GM23338 (cell line): ENCODE results near the gene TVP23A. TPM values are rescaled to one million over a fixed set of nuclear protein-coding genes. Genes with fewer than 3 reads are reported as not detected.

ENCODE experiments used
- ATAC-seq: fragments of 200-7000 bp; cut with Tn5 transposase; 3 replicates; pipeline ENCODE4 v1.9.1; 2020
- DNase-seq: peaks from one replicate; pipeline ENCODE4 v3.0.0-alpha.2; 2015; ENCODE audit warnings: low spot score
- H2AFZ ChIP-seq: fragments of 200-600 bp; sonication (generic); 2 replicates; pipeline ENCODE4 v1.8.0; 2016; ENCODE audit warnings: antibody characterized with exemption, mild to moderate bottlenecking, moderate library complexity
- H3F3A ChIP-seq: fragments of 200-600 bp; sonication (generic); replicated peaks from 2 replicates; pipeline ENCODE4 v1.8.0; 2017; ENCODE audit warnings: antibody characterized with exemption, mixed run types, low read depth
- H3K27ac ChIP-seq: fragments of 200-600 bp; sonication (generic); 2 replicates; pipeline ENCODE4 v1.6.1; 2016; ENCODE audit warnings: low read depth
- H3K27me3 ChIP-seq: fragments of 200-600 bp; sonication (generic); 2 replicates; pipeline ENCODE4 v1.8.0; 2016; ENCODE audit warnings: mild to moderate bottlenecking, mixed run types, moderate library complexity; ENCODE audit not compliant: insufficient read depth
- H3K36me3 ChIP-seq: fragments of 200-600 bp; sonication (generic); 2 replicates; pipeline ENCODE4 v1.8.0; 2016; ENCODE audit warnings: mild to moderate bottlenecking; ENCODE audit not compliant: insufficient read depth
- H3K4me1 ChIP-seq: fragments of 200-600 bp; sonication (generic); 2 replicates; pipeline ENCODE4 v1.8.0; 2016; ENCODE audit warnings: mild to moderate bottlenecking, moderate library complexity; ENCODE audit not compliant: insufficient read depth
- H3K4me2 ChIP-seq: fragments of 200-600 bp; sonication (generic); 2 replicates; pipeline ENCODE4 v1.7.1; 2017; ENCODE audit warnings: mixed run types
- H3K4me3 ChIP-seq: fragments of 200-600 bp; sonication (generic); 2 replicates; pipeline ENCODE4 v1.6.1; 2016; ENCODE audit warnings: mixed run types
- H3K79me2 ChIP-seq: fragments of 200-600 bp; sonication (generic); replicated peaks from 2 replicates; pipeline ENCODE4 v1.8.0; 2017; ENCODE audit warnings: mild to moderate bottlenecking; ENCODE audit not compliant: insufficient read depth
- H3K9me2 ChIP-seq: fragments of 200-600 bp; sonication (generic); 2 replicates; pipeline ENCODE4 v1.8.0; 2017; ENCODE audit not compliant: insufficient read depth
- H4K20me1 ChIP-seq: fragments of 200-600 bp; sonication (generic); replicated peaks from 2 replicates; pipeline ENCODE4 v1.8.0; 2017; ENCODE audit warnings: mild to moderate bottlenecking; ENCODE audit not compliant: insufficient read depth
- H3K27ac Mint-ChIP-seq: 2 replicates; pipeline ENCODE4 v1.8.0; 2020; ENCODE audit warnings: inconsistent platforms, mild to moderate bottlenecking, moderate library complexity, mixed read lengths
- H3K27me3 Mint-ChIP-seq: 3 replicates; pipeline ENCODE4 v1.8.0; 2022; ENCODE audit warnings: low read depth, mild to moderate bottlenecking, moderate library complexity, mixed read lengths, inconsistent platforms; ENCODE audit not compliant: insufficient read depth, poor library complexity
- H3K36me3 Mint-ChIP-seq: 3 replicates; pipeline ENCODE4 v1.8.0; 2021; ENCODE audit warnings: low read depth, mild to moderate bottlenecking, inconsistent platforms, moderate library complexity, mixed read lengths
- H3K4me1 Mint-ChIP-seq: 3 replicates; pipeline ENCODE4 v1.8.0; 2020; ENCODE audit warnings: mild to moderate bottlenecking, inconsistent platforms, mixed read lengths
- H3K4me3 Mint-ChIP-seq: 3 replicates; pipeline ENCODE4 v1.8.0; 2021; ENCODE audit warnings: moderate library complexity, mild to moderate bottlenecking, inconsistent platforms, mixed read lengths
- H3K9me3 Mint-ChIP-seq: 3 replicates; pipeline ENCODE4 v1.8.0; 2020; ENCODE audit warnings: moderate library complexity, mild to moderate bottlenecking, inconsistent platforms, mixed read lengths
- CREB1 ChIP-seq: fragments of 250-450 bp; sonication (Bioruptor Pico); IDR thresholded peaks from 2 replicates; pipeline ENCODE4 v1.5.0; 2020; ENCODE audit warnings: low read depth, mild to moderate bottlenecking, moderate library complexity
- CTCF ChIP-seq, 2 experiments: fragments of 200-600 bp in 1 of 2; sonication (generic) in 1 of 2; conservative IDR thresholded peaks; 2 replicates each; pipeline versions ENCODE4 v1.5.1 to v1.6.1; 2016 to 2017; ENCODE audit warnings: antibody characterized with exemption in 2 of 2, low read depth in 2 of 2, mild to moderate bottlenecking in 2 of 2, moderate library complexity in 1 of 2
- EZH2 ChIP-seq: fragments of 200-600 bp; sonication (generic); IDR thresholded peaks from one replicate; pipeline ENCODE4 v1.8.0; 2017; ENCODE audit warnings: antibody characterized with exemption, mild to moderate bottlenecking, low read depth; ENCODE audit not compliant: unreplicated experiment
- EZH2phosphoT487 ChIP-seq: fragments of 200-600 bp; sonication (generic); IDR thresholded peaks from one replicate; pipeline ENCODE4 v1.8.1; 2018; ENCODE audit warnings: antibody characterized with exemption; ENCODE audit not compliant: unreplicated experiment
- JUNB ChIP-seq: IDR thresholded peaks from one replicate; pipeline ENCODE4 v1.6.1; 2016; ENCODE audit warnings: antibody characterized with exemption; ENCODE audit not compliant: unreplicated experiment
- NANOG ChIP-seq: IDR thresholded peaks from 2 replicates; pipeline ENCODE4 v1.6.1; 2016; ENCODE audit warnings: antibody characterized with exemption, borderline replicate concordance
- POLR2AphosphoS5 ChIP-seq: IDR thresholded peaks from 2 replicates; pipeline ENCODE4 v1.6.1; 2016; ENCODE audit warnings: antibody characterized with exemption, low read depth
- STAT1 ChIP-seq: IDR thresholded peaks from one replicate; pipeline ENCODE4 v1.6.1; 2016; ENCODE audit warnings: antibody characterized with exemption; ENCODE audit not compliant: unreplicated experiment
- ZNF114 ChIP-seq: fragments of 250-450 bp; sonication (Bioruptor Pico); IDR thresholded peaks from 2 replicates; pipeline ENCODE4 v1.5.0; 2020; ENCODE audit warnings: mild to moderate bottlenecking, moderate library complexity
- ZNF331 ChIP-seq: fragments of 250-450 bp; sonication (Bioruptor Pico); IDR thresholded peaks from 2 replicates; pipeline ENCODE4 v1.5.0; 2020; ENCODE audit warnings: low read depth, mild to moderate bottlenecking, moderate library complexity
- polyA plus RNA-seq: library from polyadenylated mRNA; unstranded; fragments of >200 nt; fragmentation: Nextera tagmentation; extraction: Ambion mirVana; gene quantifications from 2 replicates; pipeline ENCODE4 v1.2.1, GENCODE V29; 2016
- total RNA-seq: library from RNA; depleted of rRNA; stranded (reverse); fragments of >200 nt; shearing (Covaris generic); gene quantifications from 2 replicates; pipeline ENCODE4 v1.2.3, GENCODE V29; 2014
- TF ChIP-seq, protein P1 (sequence below): fragments of 250-450 bp; sonication (Bioruptor Pico); IDR thresholded peaks from 2 replicates; pipeline ENCODE4 v1.5.0; 2020; ENCODE audit warnings: mild to moderate bottlenecking, moderate library complexity
- TF ChIP-seq, protein P2 (sequence below): IDR thresholded peaks from one replicate; pipeline ENCODE4 v1.6.1; 2018; ENCODE audit warnings: antibody characterized with exemption; ENCODE audit not compliant: unreplicated experiment
- TF ChIP-seq, protein P3 (sequence below): IDR thresholded peaks from 2 replicates; pipeline ENCODE4 v1.6.1; 2016; ENCODE audit warnings: antibody characterized with exemption

The TVP23A gene
- total and polyA plus RNA-seq, 2 experiments from 2014 or later, result 2.8 to 4.5 TPM

DNA sequence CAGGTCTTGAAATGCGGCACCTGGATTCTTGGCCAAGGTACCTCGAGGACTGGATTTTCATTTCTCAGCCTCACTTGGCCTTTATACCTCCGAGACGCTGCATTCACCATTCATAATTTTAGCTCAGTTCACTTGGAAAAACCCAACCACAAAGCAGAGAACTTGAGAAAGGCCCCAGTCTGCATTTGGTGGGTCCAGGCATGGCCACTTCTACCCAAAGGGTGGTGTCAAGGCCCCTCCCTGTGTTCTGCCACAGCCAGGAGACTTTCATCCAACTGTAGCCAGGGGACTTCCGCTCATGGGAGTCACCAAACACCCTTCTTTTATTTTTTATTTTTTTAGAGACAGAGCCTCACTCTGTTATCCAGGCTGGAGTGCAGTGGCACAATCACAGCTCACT lies 14.7 kb upstream of the TVP23A start:
- H3K4me3 Mint-ChIP-seq, result no peak overlapping the region
- H3K9me3 Mint-ChIP-seq, result no peaks in the 10 kb centered on the region; the same call in 2 of the 3 replicates

More for the DNA sequence above, 14.7 kb upstream of the TVP23A start:
- DNase-seq (no peak), ATAC-seq (no peak)
- H3K4me1 ChIP-seq, result no peaks in the 10 kb centered on the region
- no peaks in the 10 kb centered on the region for H4K20me1 ChIP-seq
- H3K4me2 ChIP-seq, result no peak overlapping the region
- H3F3A ChIP-seq, result no peaks in the 10 kb centered on the region
- H3K27ac Mint-ChIP-seq, result no peak overlapping the region
- H3K9me2 ChIP-seq, result no peaks in the 10 kb centered on the region
- H3K79me2 ChIP-seq, result no peaks in the 10 kb centered on the region
- no peak overlapping the region for H3K4me3 ChIP-seq
- no peaks in the 10 kb centered on the region for H3K27me3 ChIP-seq
- no peak overlapping the region for H3K27ac ChIP-seq
- peaks cover 5% of the 10 kb centered on the region for H3K27me3 Mint-ChIP-seq
- no peaks in the 10 kb centered on the region for H3K36me3 ChIP-seq
- H3K36me3 Mint-ChIP-seq, result no peaks in the 10 kb centered on the region
- H2AFZ ChIP-seq, result no peak overlapping the region
- H3K4me1 Mint-ChIP-seq, result no peaks in the 10 kb centered on the region
- TF ChIP-seq, protein P1, sequence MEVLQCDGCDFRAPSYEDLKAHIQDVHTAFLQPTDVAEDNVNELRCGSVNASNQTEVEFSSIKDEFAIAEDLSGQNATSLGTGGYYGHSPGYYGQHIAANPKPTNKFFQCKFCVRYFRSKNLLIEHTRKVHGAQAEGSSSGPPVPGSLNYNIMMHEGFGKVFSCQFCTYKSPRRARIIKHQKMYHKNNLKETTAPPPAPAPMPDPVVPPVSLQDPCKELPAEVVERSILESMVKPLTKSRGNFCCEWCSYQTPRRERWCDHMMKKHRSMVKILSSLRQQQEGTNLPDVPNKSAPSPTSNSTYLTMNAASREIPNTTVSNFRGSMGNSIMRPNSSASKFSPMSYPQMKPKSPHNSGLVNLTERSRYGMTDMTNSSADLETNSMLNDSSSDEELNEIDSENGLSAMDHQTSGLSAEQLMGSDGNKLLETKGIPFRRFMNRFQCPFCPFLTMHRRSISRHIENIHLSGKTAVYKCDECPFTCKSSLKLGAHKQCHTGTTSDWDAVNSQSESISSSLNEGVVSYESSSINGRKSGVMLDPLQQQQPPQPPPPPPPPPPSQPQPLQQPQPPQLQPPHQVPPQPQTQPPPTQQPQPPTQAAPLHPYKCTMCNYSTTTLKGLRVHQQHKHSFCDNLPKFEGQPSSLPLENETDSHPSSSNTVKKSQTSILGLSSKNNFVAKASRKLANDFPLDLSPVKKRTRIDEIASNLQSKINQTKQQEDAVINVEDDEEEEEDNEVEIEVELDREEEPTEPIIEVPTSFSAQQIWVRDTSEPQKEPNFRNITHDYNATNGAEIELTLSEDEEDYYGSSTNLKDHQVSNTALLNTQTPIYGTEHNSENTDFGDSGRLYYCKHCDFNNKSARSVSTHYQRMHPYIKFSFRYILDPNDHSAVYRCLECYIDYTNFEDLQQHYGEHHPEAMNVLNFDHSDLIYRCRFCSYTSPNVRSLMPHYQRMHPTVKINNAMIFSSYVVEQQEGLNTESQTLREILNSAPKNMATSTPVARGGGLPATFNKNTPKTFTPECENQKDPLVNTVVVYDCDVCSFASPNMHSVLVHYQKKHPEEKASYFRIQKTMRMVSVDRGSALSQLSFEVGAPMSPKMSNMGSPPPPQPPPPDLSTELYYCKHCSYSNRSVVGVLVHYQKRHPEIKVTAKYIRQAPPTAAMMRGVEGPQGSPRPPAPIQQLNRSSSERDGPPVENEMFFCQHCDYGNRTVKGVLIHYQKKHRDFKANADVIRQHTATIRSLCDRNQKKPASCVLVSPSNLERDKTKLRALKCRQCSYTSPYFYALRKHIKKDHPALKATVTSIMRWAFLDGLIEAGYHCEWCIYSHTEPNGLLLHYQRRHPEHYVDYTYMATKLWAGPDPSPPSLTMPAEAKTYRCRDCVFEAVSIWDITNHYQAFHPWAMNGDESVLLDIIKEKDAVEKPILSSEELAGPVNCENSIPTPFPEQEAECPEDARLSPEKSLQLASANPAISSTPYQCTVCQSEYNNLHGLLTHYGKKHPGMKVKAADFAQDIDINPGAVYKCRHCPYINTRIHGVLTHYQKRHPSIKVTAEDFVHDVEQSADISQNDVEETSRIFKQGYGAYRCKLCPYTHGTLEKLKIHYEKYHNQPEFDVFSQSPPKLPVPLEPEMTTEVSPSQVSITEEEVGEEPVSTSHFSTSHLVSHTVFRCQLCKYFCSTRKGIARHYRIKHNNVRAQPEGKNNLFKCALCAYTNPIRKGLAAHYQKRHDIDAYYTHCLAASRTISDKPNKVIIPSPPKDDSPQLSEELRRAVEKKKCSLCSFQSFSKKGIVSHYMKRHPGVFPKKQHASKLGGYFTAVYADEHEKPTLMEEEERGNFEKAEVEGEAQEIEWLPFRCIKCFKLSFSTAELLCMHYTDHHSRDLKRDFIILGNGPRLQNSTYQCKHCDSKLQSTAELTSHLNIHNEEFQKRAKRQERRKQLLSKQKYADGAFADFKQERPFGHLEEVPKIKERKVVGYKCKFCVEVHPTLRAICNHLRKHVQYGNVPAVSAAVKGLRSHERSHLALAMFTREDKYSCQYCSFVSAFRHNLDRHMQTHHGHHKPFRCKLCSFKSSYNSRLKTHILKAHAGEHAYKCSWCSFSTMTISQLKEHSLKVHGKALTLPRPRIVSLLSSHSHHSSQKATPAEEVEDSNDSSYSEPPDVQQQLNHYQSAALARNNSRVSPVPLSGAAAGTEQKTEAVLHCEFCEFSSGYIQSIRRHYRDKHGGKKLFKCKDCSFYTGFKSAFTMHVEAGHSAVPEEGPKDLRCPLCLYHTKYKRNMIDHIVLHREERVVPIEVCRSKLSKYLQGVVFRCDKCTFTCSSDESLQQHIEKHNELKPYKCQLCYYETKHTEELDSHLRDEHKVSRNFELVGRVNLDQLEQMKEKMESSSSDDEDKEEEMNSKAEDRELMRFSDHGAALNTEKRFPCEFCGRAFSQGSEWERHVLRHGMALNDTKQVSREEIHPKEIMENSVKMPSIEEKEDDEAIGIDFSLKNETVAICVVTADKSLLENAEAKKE (CRISPR knock-in tag), result no peak
- no peak for TF ChIP-seq CTCF (conservative IDR thresholded peaks at IDR 0.05; ENCODE audit: low read depth in 2 of 2)
- TF ChIP-seq ZNF114, result no peak
- no peak for TF ChIP-seq EZH2phosphoT487
- TF ChIP-seq JUNB, result no peak
- TF ChIP-seq CREB1 (CRISPR knock-in tag), result no peak
- TF ChIP-seq STAT1, result no peak
- TF ChIP-seq POLR2AphosphoS5, result no peak
- TF ChIP-seq ZNF331 (CRISPR knock-in tag), result no peak
- TF ChIP-seq, protein P2, sequence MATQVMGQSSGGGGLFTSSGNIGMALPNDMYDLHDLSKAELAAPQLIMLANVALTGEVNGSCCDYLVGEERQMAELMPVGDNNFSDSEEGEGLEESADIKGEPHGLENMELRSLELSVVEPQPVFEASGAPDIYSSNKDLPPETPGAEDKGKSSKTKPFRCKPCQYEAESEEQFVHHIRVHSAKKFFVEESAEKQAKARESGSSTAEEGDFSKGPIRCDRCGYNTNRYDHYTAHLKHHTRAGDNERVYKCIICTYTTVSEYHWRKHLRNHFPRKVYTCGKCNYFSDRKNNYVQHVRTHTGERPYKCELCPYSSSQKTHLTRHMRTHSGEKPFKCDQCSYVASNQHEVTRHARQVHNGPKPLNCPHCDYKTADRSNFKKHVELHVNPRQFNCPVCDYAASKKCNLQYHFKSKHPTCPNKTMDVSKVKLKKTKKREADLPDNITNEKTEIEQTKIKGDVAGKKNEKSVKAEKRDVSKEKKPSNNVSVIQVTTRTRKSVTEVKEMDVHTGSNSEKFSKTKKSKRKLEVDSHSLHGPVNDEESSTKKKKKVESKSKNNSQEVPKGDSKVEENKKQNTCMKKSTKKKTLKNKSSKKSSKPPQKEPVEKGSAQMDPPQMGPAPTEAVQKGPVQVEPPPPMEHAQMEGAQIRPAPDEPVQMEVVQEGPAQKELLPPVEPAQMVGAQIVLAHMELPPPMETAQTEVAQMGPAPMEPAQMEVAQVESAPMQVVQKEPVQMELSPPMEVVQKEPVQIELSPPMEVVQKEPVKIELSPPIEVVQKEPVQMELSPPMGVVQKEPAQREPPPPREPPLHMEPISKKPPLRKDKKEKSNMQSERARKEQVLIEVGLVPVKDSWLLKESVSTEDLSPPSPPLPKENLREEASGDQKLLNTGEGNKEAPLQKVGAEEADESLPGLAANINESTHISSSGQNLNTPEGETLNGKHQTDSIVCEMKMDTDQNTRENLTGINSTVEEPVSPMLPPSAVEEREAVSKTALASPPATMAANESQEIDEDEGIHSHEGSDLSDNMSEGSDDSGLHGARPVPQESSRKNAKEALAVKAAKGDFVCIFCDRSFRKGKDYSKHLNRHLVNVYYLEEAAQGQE, result no peak
- TF ChIP-seq EZH2, result no peak
- no peak for TF ChIP-seq NANOG
- TF ChIP-seq, protein P3, sequence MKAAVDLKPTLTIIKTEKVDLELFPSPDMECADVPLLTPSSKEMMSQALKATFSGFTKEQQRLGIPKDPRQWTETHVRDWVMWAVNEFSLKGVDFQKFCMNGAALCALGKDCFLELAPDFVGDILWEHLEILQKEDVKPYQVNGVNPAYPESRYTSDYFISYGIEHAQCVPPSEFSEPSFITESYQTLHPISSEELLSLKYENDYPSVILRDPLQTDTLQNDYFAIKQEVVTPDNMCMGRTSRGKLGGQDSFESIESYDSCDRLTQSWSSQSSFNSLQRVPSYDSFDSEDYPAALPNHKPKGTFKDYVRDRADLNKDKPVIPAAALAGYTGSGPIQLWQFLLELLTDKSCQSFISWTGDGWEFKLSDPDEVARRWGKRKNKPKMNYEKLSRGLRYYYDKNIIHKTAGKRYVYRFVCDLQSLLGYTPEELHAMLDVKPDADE, result no peak
